Dedifferentiated amniotic fluid mesenchymal stem cell (primary cell): ENCODE results near the gene APOBEC3A.
"Not testable (repeated sequence)": the region's sequence is repeated elsewhere in the genome, so short reads cannot be mapped to it uniquely, and the experiment has no call there.

Experiments
- DNase-seq: peaks from one replicate; pipeline ENCODE4 v3.0.0-alpha.2; 2016; ENCODE audit errors: extremely low spot score

APOBEC3A gene

GRCh38 chr22:38958651-38958943 lies 1.2 kb downstream of the APOBEC3A start:
- DNase-seq: not testable (repeated sequence)

- no peak for DNase-seq
Observed at GRCh38 chr22:38959590-38959989, 2.2 kb downstream of the APOBEC3A start.

GRCh38 chr22:38960673-38961072 lies 3.3 kb downstream of the APOBEC3A start:
- not testable (repeated sequence) for DNase-seq

GRCh38 chr22:38963291-38963738 lies 5.9 kb downstream of the APOBEC3A start:
- not testable (repeated sequence) for DNase-seq

- DNase-seq: no peak
Observed at GRCh38 chr22:38963872-38964271, 6.5 kb downstream of the APOBEC3A start.

- no peak for DNase-seq
Observed at GRCh38 chr22:38964306-38964705, 6.9 kb downstream of the APOBEC3A start.

GRCh38 chr22:38964989-38965388 lies 7.6 kb downstream of the APOBEC3A start:
- no peak for DNase-seq

GRCh38 chr22:38965614-38966379 lies 8.4 kb downstream of the APOBEC3A start:
- no peak for DNase-seq

GRCh38 chr22:38966380-38966702 lies 8.9 kb downstream of the APOBEC3A start:
- no peak for DNase-seq

- DNase-seq: no peak
Observed at GRCh38 chr22:38966942-38967341, 9.5 kb downstream of the APOBEC3A start.

- DNase-seq: no peak
Observed at GRCh38 chr22:38967451-38968450, 10.3 kb downstream of the APOBEC3A start.

- DNase-seq: no peak
Observed at GRCh38 chr22:38968801-38969200, 11.4 kb downstream of the APOBEC3A start.

GRCh38 chr22:38970551-38970950 lies 13.1 kb downstream of the APOBEC3A start:
- no peak for DNase-seq

GRCh38 chr22:38971202-38971601 lies 13.8 kb downstream of the APOBEC3A start:
- DNase-seq: no peak

GRCh38 chr22:38971791-38972190 lies 14.4 kb downstream of the APOBEC3A start:
- DNase-seq: no peak

- no peak for DNase-seq
Observed at GRCh38 chr22:38972558-38972957, 15.1 kb downstream of the APOBEC3A start.

GRCh38 chr22:38973289-38974169 lies 16.1 kb downstream of the APOBEC3A start:
- peak; percentile 27 for DNase-seq

GRCh38 chr22:38974170-38974825 lies 16.9 kb downstream of the APOBEC3A start:
- DNase-seq: no peak

GRCh38 chr22:38974826-38975175 lies 17.4 kb downstream of the APOBEC3A start:
- no peak for DNase-seq

GRCh38 chr22:38977289-38977688 lies 19.9 kb downstream of the APOBEC3A start:
- not testable (repeated sequence) for DNase-seq

GRCh38 chr22:38980587-38980986 lies 23.2 kb downstream of the APOBEC3A start:
- DNase-seq: not testable (repeated sequence)
